Measurements from ENCODE around the gene ORM2. TPM values are rescaled to one million over a fixed set of nuclear protein-coding genes. Genes with fewer than 3 reads are reported as not detected.

ORM2 gene
- total and polyA plus RNA-seq, 7 donors, result 0.38 TPM; not detected in 6

GRCh38 chr9:114282926-114283325, 46.7 kb upstream of the ORM2 start:
- WGBS, 2 donors, result 59 to 64% methylated on average over 5 of the region's 5 CpGs
- DNase-seq, result peak; percentile 39
- no peak for TF ChIP-seq POLR2AphosphoS5 (IDR thresholded peaks at IDR 0.05)
- no peak for TF ChIP-seq CTCF (IDR thresholded peaks at IDR 0.05)
- no peak for TF ChIP-seq POLR2A (IDR thresholded peaks at IDR 0.05)
- TF ChIP-seq EP300 (IDR thresholded peaks at IDR 0.05), result no peak
- no peak overlapping the region for H3K27ac ChIP-seq
- H3K4me3 ChIP-seq, result no peak overlapping the region
- H3K27me3 ChIP-seq, result no peaks in the 10 kb centered on the region
- intact Hi-C loops (cut with DNase I), result no loop called here
- H3K9me3 ChIP-seq, result no peaks in the 10 kb centered on the region
- H3K4me1 ChIP-seq, result peaks cover 0 to 4% (median 0%) of the 10 kb centered on the region in 4 donors
- H3K36me3 ChIP-seq, result no peaks in the 10 kb centered on the region

GRCh38 chr9:114283551-114284111, 46.0 kb upstream of the ORM2 start:
- WGBS, 2 donors, result 91% methylated on average over 14 of the region's 14 CpGs
- no peak overlapping the region for H3K4me3 ChIP-seq
- DNase-seq, result peak; percentile 55

GRCh38 chr9:114284316-114285060, 45.2 kb upstream of the ORM2 start:
- H3K4me3 ChIP-seq, result no peak overlapping the region
- 89 to 90% methylated on average over 11 of the region's 11 CpGs for WGBS, 2 donors
- peak; percentile 49 for DNase-seq
- no peaks in the 10 kb centered on the region for H3K9me3 ChIP-seq
- no peaks in the 10 kb centered on the region for H3K36me3 ChIP-seq
- no peaks in the 10 kb centered on the region for H3K27me3 ChIP-seq
- intact Hi-C loops (cut with DNase I), result no loop called here
- peaks cover 0 to 12% (median 3%) of the 10 kb centered on the region in 4 donors for H3K4me1 ChIP-seq
- TF ChIP-seq POLR2A (IDR thresholded peaks at IDR 0.05) (no peak), EP300 (IDR thresholded peaks at IDR 0.05) (no peak), CTCF (IDR thresholded peaks at IDR 0.05) (no peak), POLR2AphosphoS5 (IDR thresholded peaks at IDR 0.05) (no peak)
- H3K27ac ChIP-seq, result no peak overlapping the region

More at GRCh38 chr9:114283551-114284111, 46.0 kb upstream of the ORM2 start:
- no peak for TF ChIP-seq EP300 (IDR thresholded peaks at IDR 0.05)
- TF ChIP-seq POLR2A (IDR thresholded peaks at IDR 0.05), result no peak
- no peak for TF ChIP-seq CTCF (IDR thresholded peaks at IDR 0.05)
- TF ChIP-seq POLR2AphosphoS5 (IDR thresholded peaks at IDR 0.05), result no peak
- H3K36me3 ChIP-seq, result no peaks in the 10 kb centered on the region
- intact Hi-C loops (cut with DNase I), result no loop called here
- peaks cover 0 to 12% (median 3%) of the 10 kb centered on the region in 4 donors for H3K4me1 ChIP-seq
- no peaks in the 10 kb centered on the region for H3K27me3 ChIP-seq
- H3K9me3 ChIP-seq, result no peaks in the 10 kb centered on the region
- no peak overlapping the region for H3K27ac ChIP-seq

- intact Hi-C loops (cut with DNase I), result no loop called here
- Histone ChIP-seq H3K36me3 (no peaks in the 10 kb centered on the region), H3K4me1 (peaks cover 0 to 12% (median 3%) of the 10 kb centered on the region in 4 donors), H3K27me3 (no peaks in the 10 kb centered on the region), H3K4me3 (no peak overlapping the region), H3K27ac (no peak overlapping the region), H3K9me3 (no peaks in the 10 kb centered on the region)
- peak; percentile 62 for DNase-seq
- TF ChIP-seq POLR2AphosphoS5 (IDR thresholded peaks at IDR 0.05), result no peak
- TF ChIP-seq EP300 (IDR thresholded peaks at IDR 0.05), result no peak
- 67 to 79% methylated on average over 20 of the region's 20 CpGs for WGBS, 2 donors
These were observed 44.4 kb upstream of the ORM2 start for GRCh38 chr9:114285166-114285867.

GRCh38 chr9:114286146-114286679, 43.5 kb upstream of the ORM2 start:
- no peak overlapping the region for H3K4me3 ChIP-seq
- no peaks in the 10 kb centered on the region for H3K36me3 ChIP-seq
- H3K27ac ChIP-seq, result no peak overlapping the region
- no peak for TF ChIP-seq POLR2A (IDR thresholded peaks at IDR 0.05)
- no peak for TF ChIP-seq CTCF (IDR thresholded peaks at IDR 0.05)
- no peak for TF ChIP-seq POLR2AphosphoS5 (IDR thresholded peaks at IDR 0.05)
- no peak for TF ChIP-seq EP300 (IDR thresholded peaks at IDR 0.05)
- peak; percentile 27 for DNase-seq
- no peaks in the 10 kb centered on the region for H3K27me3 ChIP-seq
- no peaks in the 10 kb centered on the region for H3K9me3 ChIP-seq
- 81 to 87% methylated on average over 10 of the region's 10 CpGs for WGBS, 2 donors
- peaks cover 0 to 12% (median 3%) of the 10 kb centered on the region in 4 donors for H3K4me1 ChIP-seq
- intact Hi-C loops (cut with DNase I), result no loop called here

Measured in sigmoid colon (tissue), 7 donors.